ENCODE measurements around the gene EIF3K. TPM values are rescaled to one million over a fixed set of nuclear protein-coding genes. Genes with fewer than 3 reads are reported as not detected.

The EIF3K gene
- total RNA-seq, 6 donors from 2014 or later = 142 to 404 (median 242) TPM

DNA sequence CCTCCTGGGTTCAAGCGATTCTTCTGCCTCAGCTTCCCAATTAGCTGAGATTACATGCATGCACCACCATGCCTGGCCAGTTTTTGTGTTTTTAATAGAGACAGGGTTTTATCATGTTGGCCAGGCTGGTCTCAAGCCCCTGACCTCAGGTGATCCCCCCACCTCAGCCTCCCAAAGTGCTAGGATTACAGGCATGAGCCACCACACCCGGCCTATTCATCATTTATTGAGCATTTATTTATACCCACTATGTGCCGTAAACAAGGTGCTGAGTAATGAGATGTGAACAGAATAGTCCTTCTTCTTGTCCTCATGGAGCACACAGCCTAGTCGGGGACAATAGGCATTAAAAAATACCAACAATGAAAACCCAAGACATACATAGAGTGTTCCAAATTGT, 54.0 kb downstream of the EIF3K start:
- H3K36me3 ChIP-seq = peaks cover 0 to 7% (median 3%) of the 10 kb centered on the region in 4 donors
- DNase-seq (no peak), ATAC-seq (ENCODE audit: low FRiP score in 2 of 2) (no peak)
- no peak for TF ChIP-seq POLR2A (IDR thresholded peaks at IDR 0.05)
- TF ChIP-seq EP300 (IDR thresholded peaks at IDR 0.05) = no peak
- TF ChIP-seq, protein P1, sequence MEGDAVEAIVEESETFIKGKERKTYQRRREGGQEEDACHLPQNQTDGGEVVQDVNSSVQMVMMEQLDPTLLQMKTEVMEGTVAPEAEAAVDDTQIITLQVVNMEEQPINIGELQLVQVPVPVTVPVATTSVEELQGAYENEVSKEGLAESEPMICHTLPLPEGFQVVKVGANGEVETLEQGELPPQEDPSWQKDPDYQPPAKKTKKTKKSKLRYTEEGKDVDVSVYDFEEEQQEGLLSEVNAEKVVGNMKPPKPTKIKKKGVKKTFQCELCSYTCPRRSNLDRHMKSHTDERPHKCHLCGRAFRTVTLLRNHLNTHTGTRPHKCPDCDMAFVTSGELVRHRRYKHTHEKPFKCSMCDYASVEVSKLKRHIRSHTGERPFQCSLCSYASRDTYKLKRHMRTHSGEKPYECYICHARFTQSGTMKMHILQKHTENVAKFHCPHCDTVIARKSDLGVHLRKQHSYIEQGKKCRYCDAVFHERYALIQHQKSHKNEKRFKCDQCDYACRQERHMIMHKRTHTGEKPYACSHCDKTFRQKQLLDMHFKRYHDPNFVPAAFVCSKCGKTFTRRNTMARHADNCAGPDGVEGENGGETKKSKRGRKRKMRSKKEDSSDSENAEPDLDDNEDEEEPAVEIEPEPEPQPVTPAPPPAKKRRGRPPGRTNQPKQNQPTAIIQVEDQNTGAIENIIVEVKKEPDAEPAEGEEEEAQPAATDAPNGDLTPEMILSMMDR (IDR thresholded peaks at IDR 0.05) = no peak
- no peak for TF ChIP-seq POLR2AphosphoS5 (IDR thresholded peaks at IDR 0.05)
- H3K4me1 ChIP-seq = peaks cover 83 to 90% (median 84%) of the 10 kb centered on the region in 4 donors
- peak overlapping the region in 2 of 4 donors; percentile 97 for H3K27ac ChIP-seq
- no peak overlapping the region for H3K4me3 ChIP-seq
- no peaks in the 10 kb centered on the region for H3K9me3 ChIP-seq
- H3K27me3 ChIP-seq = no peaks in the 10 kb centered on the region
- WGBS, 2 donors = 83 to 86% methylated on average over 4 of the region's 4 CpGs

DNA sequence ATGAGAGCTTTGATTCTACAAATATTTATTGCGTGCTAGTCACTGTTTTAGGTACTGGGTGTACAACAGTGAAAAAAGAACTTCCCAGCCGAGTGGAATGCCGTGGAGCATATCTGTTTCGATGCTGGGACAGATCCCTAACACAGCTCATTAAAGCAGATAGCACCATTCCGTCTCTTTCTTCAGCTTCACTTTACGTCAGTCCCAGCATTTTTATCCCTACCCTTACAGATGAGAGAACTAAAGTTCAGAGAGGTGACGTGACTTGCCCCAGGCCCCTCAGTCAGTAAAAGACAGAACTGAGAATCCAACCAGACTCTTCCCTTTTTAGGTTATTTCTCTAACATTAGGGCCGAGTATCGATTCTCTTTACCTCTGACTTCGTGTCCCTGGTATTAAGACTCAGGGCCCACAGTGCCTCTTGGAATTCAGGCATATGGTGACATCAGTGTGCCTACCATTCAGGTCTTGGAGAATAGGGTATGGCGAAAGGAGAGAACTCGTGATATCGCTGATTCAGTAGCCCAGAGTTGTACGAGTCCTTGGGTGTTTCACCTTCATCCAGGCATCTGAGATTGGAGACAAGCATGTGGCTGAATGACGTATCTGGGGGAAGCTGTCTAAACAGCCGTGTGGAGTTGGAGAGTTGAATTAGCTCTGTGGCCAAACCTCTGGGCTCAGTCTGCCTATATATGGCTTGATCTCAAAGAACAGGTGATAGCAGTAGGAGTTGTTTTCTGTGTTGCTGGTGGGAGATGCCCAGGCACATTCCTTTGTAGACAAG, 55.6 kb downstream of the EIF3K start:
- H3K4me1 ChIP-seq = peaks cover 81 to 90% (median 83%) of the 10 kb centered on the region in 4 donors
- no peak overlapping the region for H3K4me3 ChIP-seq
- DNase-seq (no peak), ATAC-seq (ENCODE audit: low FRiP score in 2 of 2) (peak in 1 of 2 donors; percentile 28)
- H3K9me3 ChIP-seq = no peaks in the 10 kb centered on the region
- H3K36me3 ChIP-seq = peaks cover 0 to 11% (median 3%) of the 10 kb centered on the region in 4 donors
- H3K27ac ChIP-seq = peak overlapping the region; percentile 68 to 93 (median 76)
- TF ChIP-seq, protein P1 (IDR thresholded peaks at IDR 0.05) = no peak
- TF ChIP-seq POLR2A (IDR thresholded peaks at IDR 0.05) (no peak), EP300 (IDR thresholded peaks at IDR 0.05) (no peak), POLR2AphosphoS5 (IDR thresholded peaks at IDR 0.05) (no peak)
- 61 to 72% methylated on average over 16 of the region's 16 CpGs for WGBS, 2 donors
- no peaks in the 10 kb centered on the region for H3K27me3 ChIP-seq

DNA sequence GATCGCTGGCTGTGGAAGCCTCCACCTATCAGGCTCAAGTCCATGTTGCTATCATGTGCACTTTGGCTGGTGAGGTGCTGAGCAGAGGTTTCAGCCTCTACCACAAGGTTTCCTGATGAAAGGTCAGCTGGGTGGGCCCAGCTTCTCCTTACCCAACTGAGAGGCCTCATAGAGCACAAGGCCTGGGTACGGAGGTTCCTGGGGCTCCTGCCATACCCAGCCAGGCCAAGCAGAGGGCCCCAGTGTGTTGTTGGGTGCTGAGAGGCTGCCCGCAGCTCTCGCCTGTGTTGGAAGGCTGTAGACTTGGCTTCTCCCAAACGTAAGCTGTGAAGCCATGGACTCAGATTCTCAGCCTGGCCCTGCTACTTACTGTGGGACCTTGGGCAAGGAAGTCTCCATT, 56.6 kb downstream of the EIF3K start:
- Histone ChIP-seq H3K36me3 (peaks cover 0 to 11% (median 3%) of the 10 kb centered on the region in 4 donors), H3K27me3 (no peaks in the 10 kb centered on the region), H3K27ac (peak overlapping the region; percentile 68 to 93 (median 76)), H3K4me1 (peaks cover 81 to 90% (median 83%) of the 10 kb centered on the region in 4 donors), H3K9me3 (no peaks in the 10 kb centered on the region), H3K4me3 (no peak overlapping the region)
- WGBS, 2 donors = 68 to 77% methylated on average over 5 of the region's 5 CpGs
- peak in 1 of 2 donors; percentile 14 for ATAC-seq (ENCODE audit: low FRiP score in 2 of 2)
- no peak for DNase-seq
- TF ChIP-seq EP300 (IDR thresholded peaks at IDR 0.05) (no peak), POLR2AphosphoS5 (IDR thresholded peaks at IDR 0.05) (no peak), POLR2A (IDR thresholded peaks at IDR 0.05) (no peak)
- TF ChIP-seq, protein P1 (IDR thresholded peaks at IDR 0.05) = peak in 1 of 6 experiments; percentile 12

DNA sequence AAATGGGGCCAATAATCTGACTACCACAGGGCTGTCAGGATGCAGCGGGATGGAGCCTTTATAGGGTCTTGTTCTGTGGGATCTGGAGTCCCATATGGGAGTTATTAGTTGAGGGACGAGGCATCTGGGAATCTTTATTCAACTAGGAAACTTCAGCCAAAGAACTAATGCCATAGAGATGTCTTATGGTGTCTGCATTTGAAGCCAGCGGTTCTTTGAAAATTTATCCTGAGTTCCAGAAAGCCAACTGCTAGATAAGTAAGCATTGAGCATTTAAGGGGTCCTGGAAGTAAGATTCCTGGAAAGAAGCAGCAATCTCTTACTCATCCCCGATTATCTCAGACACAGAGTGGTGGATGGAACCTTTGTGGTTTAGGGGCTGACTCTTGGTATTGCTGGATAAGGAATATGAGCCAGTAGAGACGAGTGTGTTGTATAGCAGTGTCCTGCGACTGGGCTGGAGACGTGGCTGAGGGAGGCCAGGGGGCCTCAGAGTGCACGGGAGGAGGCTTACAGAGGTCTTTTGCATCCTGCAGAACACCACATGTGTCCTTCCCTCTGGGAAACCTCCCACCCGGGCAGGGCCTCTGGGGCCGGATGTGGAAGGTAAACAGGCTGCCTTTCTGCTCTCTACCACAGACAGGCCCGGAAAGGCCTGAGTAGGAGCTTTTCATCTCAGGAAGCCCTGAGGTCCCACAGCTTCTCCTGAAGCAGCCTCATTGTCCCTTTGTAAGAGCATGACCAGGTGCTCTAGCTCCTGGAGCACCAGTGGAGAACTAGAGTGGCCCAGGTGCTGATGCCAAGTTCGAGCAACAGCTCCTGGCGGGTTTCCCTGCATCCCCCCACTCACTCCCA, 57.3 kb downstream of the EIF3K start:
- no peak overlapping the region for H3K4me3 ChIP-seq
- peaks cover 0 to 11% (median 3%) of the 10 kb centered on the region in 4 donors for H3K36me3 ChIP-seq
- no peak for TF ChIP-seq EP300 (IDR thresholded peaks at IDR 0.05)
- no peak for TF ChIP-seq POLR2A (IDR thresholded peaks at IDR 0.05)
- peak; percentile 15 to 74 for TF ChIP-seq POLR2AphosphoS5 (IDR thresholded peaks at IDR 0.05)
- TF ChIP-seq, protein P1 (IDR thresholded peaks at IDR 0.05) = peak in 1 of 6 experiments; percentile 8
- peak; percentile 49 to 55 for ATAC-seq (ENCODE audit: low FRiP score in 2 of 2)
- peaks cover 80 to 90% (median 82%) of the 10 kb centered on the region in 4 donors for H3K4me1 ChIP-seq
- 46 to 47% methylated on average over 13 of the region's 13 CpGs for WGBS, 2 donors
- peak overlapping the region; percentile 68 to 93 (median 76) for H3K27ac ChIP-seq
- no peaks in the 10 kb centered on the region for H3K9me3 ChIP-seq
- peak in 1 of 2 donors; percentile 17 for DNase-seq
- no peaks in the 10 kb centered on the region for H3K27me3 ChIP-seq

All from upper lobe of left lung (tissue), 6 donors.